GM12891 (cell line): Measurements from ENCODE around the gene SORCS2.

Experiments used
- PAX5 ChIP-seq: IDR thresholded peaks from 2 replicates; pipeline ENCODE4 v1.6.1; 2011; ENCODE audit warnings: low read length, moderate library complexity, mild to moderate bottlenecking; ENCODE audit not compliant: insufficient read depth, severe bottlenecking
- POLR2A ChIP-seq: IDR thresholded peaks from 2 replicates; pipeline ENCODE4 v1.6.1; 2011; ENCODE audit warnings: low read depth, low read length, control low read depth
- POLR2AphosphoS5 ChIP-seq: IDR thresholded peaks from 2 replicates; pipeline ENCODE4 v1.6.1; 2011; ENCODE audit warnings: low read depth, low read length, control low read depth
- SPI1 ChIP-seq: IDR thresholded peaks from 2 replicates; pipeline ENCODE4 v1.6.1; 2011; ENCODE audit warnings: low read depth, low read length, control low read depth
- TAF1 ChIP-seq: IDR thresholded peaks from 2 replicates; pipeline ENCODE4 v1.6.1; 2011; ENCODE audit warnings: low read depth, low read length, control low read depth

GRCh38 chr4:7375427-7375826 is 183.1 kb downstream of the SORCS2 start:
- TF ChIP-seq TAF1 (no peak), POLR2AphosphoS5 (no peak), POLR2A (no peak), PAX5 (no peak), SPI1 (no peak)
